Peyer's patch (tissue), 4 donors: ENCODE measurements around the gene PKD2. TPM values are rescaled to one million over a fixed set of nuclear protein-coding genes. Genes with fewer than 3 reads are reported as not detected.

Experiments used
- DNase-seq, 3 donors: peaks; one replicate each; pipeline ENCODE4 v3.0.0-alpha.2; 2017 to 2019
- H3K27ac ChIP-seq, 4 donors: fragments of 200-600 bp; sonication (generic); one replicate each; pipeline ENCODE4 v1.5.1; 2016 to 2019
- H3K27me3 ChIP-seq, 2 donors: fragments of 200-600 bp; sonication (generic); one replicate each; pipeline ENCODE4 v1.5.1; 2019
- H3K36me3 ChIP-seq, 3 donors: fragments of 200-600 bp; sonication (generic); one replicate each; pipeline ENCODE4 v1.5.1; 2016 to 2019
- H3K4me1 ChIP-seq, 4 donors: fragments of 200-600 bp; sonication (generic); one replicate each; pipeline ENCODE4 v1.5.1; 2016 to 2019
- H3K4me3 ChIP-seq, 4 donors: fragments of 200-600 bp; sonication (generic); 1 replicate in 3 of 4; 2 replicates in 1 of 4; pipeline ENCODE4 v1.5.1; 2016 to 2019; ENCODE audit warnings: mild to moderate bottlenecking in 1 of 4
- H3K9me3 ChIP-seq, 4 donors: fragments of 200-600 bp; sonication (generic); one replicate each; pipeline ENCODE4 v1.5.1; 2016 to 2019; ENCODE audit warnings: mild to moderate bottlenecking in 1 of 4
- POLR2A ChIP-seq, 2 donors: fragments of 450-650 bp; IDR thresholded peaks; one replicate each; pipeline ENCODE4 v1.5.1; 2017; ENCODE audit warnings: antibody characterized with exemption in 2 of 2, mild to moderate bottlenecking in 2 of 2, moderate library complexity in 2 of 2
- total RNA-seq, 4 donors: library from RNA; depleted of rRNA; stranded (reverse); fragments of >200 nt; gene quantifications; one replicate each; pipeline ENCODE4 v1.1.0, GENCODE V29; 2016
- TF ChIP-seq, protein P1 (sequence below), 6 experiments: fragments of 450-650 bp in 4 of 6; fragments of 200-600 bp in 2 of 6; sonication (generic) in 1 of 6; IDR thresholded peaks; one replicate each; pipeline ENCODE4 v1.5.1; 2017 to 2019; ENCODE audit warnings: antibody characterized with exemption in 6 of 6, mild to moderate bottlenecking in 3 of 6, moderate library complexity in 1 of 6

The PKD2 gene
- total RNA-seq, 4 donors from 2014 or later = 9.8 to 238 (median 23.4) TPM

DNA sequence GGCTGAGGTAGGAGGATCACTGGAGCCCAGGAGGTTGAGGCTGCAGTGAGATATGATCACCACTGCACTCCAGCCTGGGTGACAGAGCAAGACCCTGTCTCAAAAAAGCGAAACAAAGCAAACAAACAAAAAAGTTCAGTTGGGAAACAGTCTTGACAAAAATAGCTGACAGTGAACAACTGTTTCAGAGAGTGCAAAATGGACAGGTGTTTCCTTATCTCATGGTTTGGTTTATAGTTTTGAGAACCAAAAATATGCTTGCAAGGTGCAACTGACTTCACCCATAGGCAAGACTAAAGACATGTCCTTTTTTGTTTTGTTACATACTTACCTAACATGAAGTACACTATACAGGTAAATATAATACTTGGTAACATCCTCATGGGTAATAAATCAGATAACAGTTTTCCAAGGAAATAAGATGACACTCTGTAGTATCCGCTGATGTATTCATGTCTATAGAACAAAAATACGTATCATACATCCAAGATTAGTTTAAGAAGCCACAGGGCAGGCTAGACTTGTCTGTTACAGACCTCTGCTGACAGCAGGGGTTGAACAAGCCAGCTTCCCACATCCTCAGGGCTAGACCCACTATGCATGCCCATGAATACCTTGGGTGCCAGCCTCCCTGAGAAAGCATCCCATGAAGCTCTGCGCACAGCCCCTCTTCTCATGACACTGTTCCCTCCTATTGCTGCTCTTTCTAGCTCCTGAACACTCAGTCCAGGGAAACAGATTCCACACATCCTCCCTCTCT lies 91.7 kb downstream of the PKD2 start:
- peaks cover 0 to 7% (median 0%) of the 10 kb centered on the region in 3 donors for H3K36me3 ChIP-seq
- no peak overlapping the region for H3K4me3 ChIP-seq
- no peaks in the 10 kb centered on the region for H3K9me3 ChIP-seq
- no peaks in the 10 kb centered on the region for H3K27me3 ChIP-seq
- TF ChIP-seq, protein P1, sequence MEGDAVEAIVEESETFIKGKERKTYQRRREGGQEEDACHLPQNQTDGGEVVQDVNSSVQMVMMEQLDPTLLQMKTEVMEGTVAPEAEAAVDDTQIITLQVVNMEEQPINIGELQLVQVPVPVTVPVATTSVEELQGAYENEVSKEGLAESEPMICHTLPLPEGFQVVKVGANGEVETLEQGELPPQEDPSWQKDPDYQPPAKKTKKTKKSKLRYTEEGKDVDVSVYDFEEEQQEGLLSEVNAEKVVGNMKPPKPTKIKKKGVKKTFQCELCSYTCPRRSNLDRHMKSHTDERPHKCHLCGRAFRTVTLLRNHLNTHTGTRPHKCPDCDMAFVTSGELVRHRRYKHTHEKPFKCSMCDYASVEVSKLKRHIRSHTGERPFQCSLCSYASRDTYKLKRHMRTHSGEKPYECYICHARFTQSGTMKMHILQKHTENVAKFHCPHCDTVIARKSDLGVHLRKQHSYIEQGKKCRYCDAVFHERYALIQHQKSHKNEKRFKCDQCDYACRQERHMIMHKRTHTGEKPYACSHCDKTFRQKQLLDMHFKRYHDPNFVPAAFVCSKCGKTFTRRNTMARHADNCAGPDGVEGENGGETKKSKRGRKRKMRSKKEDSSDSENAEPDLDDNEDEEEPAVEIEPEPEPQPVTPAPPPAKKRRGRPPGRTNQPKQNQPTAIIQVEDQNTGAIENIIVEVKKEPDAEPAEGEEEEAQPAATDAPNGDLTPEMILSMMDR (IDR thresholded peaks at IDR 0.05) = no peak
- no peak for TF ChIP-seq POLR2A (IDR thresholded peaks at IDR 0.05)
- no peak for DNase-seq
- H3K27ac ChIP-seq = no peak overlapping the region
- H3K4me1 ChIP-seq = no peaks in the 10 kb centered on the region

DNA sequence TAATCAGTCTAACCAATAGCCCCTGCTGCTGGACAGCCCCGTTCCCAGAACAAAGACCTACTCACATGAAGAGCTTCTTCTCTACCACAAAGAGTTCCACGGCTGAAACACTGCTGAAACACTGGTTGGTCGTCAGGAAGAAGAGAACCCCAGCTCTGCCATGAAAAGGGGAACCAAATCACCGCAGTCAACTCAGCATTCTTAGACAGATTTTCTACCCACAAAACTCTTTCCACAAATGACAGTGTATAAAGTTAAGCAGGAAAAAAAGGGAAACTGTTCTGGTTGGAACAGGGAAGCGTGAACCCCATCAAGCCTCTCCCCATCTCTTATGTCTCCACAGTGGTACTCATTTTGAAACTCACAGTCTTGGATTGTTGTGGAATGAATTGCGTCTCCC lies 93.7 kb downstream of the PKD2 start:
- Histone ChIP-seq H3K9me3 (no peaks in the 10 kb centered on the region), H3K27ac (no peak overlapping the region), H3K27me3 (no peaks in the 10 kb centered on the region), H3K36me3 (no peaks in the 10 kb centered on the region), H3K4me1 (no peaks in the 10 kb centered on the region), H3K4me3 (no peak overlapping the region)
- TF ChIP-seq POLR2A (IDR thresholded peaks at IDR 0.05) = no peak
- no peak for DNase-seq

DNA sequence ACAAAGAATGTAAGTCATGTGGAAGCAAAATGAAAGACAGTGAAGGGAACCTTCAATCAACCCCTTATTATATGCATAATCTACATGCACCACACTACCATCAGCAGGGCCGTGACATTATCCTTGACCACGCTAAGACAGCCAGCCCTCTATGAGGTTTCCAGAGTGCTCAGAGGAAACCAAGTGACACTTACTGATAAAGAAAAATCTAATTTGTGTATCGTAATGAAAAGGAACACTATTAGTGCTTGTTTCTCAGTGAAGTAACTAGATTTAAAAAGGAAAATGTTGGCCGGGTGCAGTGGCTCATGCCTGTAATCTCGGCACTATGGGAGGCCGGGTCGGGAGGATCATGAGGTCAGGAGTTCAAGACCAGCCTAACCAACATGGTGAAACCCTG lies 94.6 kb downstream of the PKD2 start:
- Histone ChIP-seq H3K27me3 (no peaks in the 10 kb centered on the region), H3K36me3 (no peaks in the 10 kb centered on the region), H3K4me1 (peaks cover 0 to 6% (median 0%) of the 10 kb centered on the region in 4 donors), H3K9me3 (no peaks in the 10 kb centered on the region), H3K4me3 (no peak overlapping the region), H3K27ac (no peak overlapping the region)
- no peak for DNase-seq
- TF ChIP-seq POLR2A (IDR thresholded peaks at IDR 0.05) = no peak
- TF ChIP-seq, protein P1 (IDR thresholded peaks at IDR 0.05) = no peak

DNA sequence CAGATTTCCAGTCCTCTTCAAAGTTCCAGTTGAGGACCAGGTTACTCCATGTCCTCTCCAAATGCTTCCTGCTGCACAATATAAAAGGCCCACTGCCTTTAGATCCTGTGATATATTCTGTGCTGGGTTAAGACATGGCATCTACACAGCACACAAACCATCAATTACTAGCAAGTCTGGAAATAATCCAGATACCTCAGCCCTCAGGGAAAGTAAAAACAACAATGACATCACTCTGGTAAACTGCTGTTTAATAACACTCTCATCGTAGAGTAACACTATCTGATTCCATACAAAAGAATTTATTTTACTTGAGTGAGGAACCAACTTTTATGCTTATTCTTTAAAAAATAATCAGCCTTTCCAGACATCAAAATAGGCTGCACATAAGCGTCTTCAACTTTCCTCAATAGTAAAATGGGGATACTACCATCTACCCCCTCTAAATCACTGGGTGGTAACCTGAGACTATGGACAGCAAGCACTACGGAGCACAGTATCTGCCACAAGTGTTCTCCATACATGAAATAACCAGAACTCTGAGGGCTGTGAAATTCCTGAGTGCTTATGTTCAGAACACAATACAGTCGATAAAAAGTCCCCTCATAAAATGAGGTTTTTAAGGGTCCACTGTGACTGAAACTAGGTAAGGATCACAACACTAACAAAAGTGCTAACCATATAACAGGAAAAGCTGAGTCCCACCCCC lies 97.6 kb downstream of the PKD2 start:
- Histone ChIP-seq H3K27me3 (no peaks in the 10 kb centered on the region), H3K4me1 (peaks cover 0 to 29% (median 0%) of the 10 kb centered on the region in 4 donors), H3K27ac (no peak overlapping the region), H3K4me3 (no peak overlapping the region), H3K9me3 (no peaks in the 10 kb centered on the region), H3K36me3 (no peaks in the 10 kb centered on the region)
- no peak for DNase-seq
- TF ChIP-seq POLR2A (IDR thresholded peaks at IDR 0.05) = no peak
- TF ChIP-seq, protein P1 (IDR thresholded peaks at IDR 0.05) = no peak

DNA sequence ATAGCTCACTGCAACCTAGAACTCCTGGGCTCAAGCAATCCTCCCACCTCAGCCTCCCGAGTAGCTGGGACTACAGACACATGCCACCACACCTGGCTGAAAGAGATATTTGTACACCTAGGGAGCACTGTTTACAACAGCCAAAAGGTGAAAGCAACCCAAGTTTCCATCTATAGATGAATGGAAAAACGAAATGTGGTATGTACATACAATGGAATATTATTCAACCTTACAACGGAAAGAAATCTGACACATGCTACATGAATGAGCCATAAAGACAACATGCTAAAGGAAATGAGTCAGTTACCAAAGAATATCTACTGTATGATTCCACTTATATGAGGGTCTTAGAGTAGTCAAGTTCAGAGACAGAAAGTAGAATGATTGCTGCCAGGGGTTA lies 98.8 kb downstream of the PKD2 start:
- no peak for DNase-seq
- Histone ChIP-seq H3K9me3 (no peaks in the 10 kb centered on the region), H3K27ac (peak overlapping the region in 1 of 4 donors; percentile 55), H3K4me3 (no peak overlapping the region), H3K27me3 (no peaks in the 10 kb centered on the region), H3K4me1 (peaks cover 0 to 40% (median 0%) of the 10 kb centered on the region in 4 donors), H3K36me3 (no peaks in the 10 kb centered on the region)
- no peak for TF ChIP-seq POLR2A (IDR thresholded peaks at IDR 0.05)
- TF ChIP-seq, protein P1 (IDR thresholded peaks at IDR 0.05) = no peak
